HL-60/S4 (cell line): ENCODE measurements around the gene TCP11L2.

Experiments
- in situ Hi-C: fragments of 300-500 bp; cut with MboI; formaldehyde crosslinking; loops from 2 replicates; pipeline ENCODE4 v1.14.3; 2022; ENCODE audit warnings: low sequenced_read_pairs

TCP11L2 gene

GRCh38 chr12:106389151-106389550 is 86.6 kb downstream of the TCP11L2 start:
- in situ Hi-C loops: no loop called here

DNA sequence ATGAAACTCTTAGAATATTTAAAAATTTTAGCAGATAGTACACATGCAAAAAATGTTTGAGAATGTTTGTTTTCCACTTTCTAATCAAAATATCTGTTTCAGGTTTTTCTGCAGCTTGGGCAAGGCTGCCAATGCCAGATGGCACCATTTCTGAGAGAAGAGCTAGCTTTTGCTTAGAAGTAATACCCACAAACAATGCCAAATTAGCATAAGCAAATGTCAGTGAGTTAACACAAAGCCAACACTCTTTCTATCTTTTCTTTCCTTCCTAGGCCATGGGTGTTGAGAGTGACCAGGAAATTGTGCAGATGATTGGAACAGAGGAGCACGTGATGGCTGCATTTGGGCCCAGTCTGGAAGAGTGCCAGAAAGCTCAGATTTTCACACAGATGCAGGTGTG is 90.2 kb downstream of the TCP11L2 start:
- in situ Hi-C loops: no loop called here
